Stimulated activated naive CD4-positive, alpha-beta T cell treated with Interleukin-2 at 50 U/mL for 16 hours (primary cell): Measurements from ENCODE around the gene HK3.

Source experiments
- DNase-seq: peaks from one replicate; lab custom pipeline; 2025; lab: John Stamatoyannopoulos, UW

Gene HK3

DNA sequence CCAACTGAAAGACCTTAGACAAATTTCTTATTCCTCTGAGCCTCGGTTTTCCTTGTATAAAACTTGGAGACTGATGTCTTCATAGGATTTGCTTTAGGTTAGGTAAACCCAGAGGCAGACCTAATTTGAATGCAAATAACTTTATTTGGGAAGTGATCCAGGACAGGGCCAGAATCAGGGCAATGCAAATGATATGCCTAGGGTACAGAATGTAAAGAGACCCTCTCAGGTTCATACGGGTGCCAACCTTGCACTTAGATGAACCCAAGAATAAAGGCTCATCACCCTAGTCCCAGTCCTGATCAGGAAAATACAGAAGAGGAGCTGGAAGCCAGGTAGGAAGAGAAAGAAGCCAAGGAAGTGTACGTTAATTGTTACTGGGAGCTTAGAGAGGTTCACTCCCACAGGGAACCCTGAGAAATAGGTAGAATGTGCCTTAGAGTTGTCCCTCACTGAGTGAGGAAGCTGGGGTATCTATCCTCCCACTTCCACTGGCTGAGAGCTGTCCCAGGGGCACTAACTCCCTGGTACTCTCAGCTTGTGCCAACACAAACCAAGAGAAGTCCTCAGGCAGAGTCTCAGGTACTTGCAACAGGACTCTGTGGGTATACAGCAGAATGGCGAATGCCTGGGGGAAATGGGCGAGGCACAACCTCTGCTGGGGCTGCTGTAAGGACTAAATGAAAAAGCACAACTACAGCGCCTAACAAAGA lies 3.1 kb upstream of the HK3 start:
- DNase-seq, result no peak

DNA sequence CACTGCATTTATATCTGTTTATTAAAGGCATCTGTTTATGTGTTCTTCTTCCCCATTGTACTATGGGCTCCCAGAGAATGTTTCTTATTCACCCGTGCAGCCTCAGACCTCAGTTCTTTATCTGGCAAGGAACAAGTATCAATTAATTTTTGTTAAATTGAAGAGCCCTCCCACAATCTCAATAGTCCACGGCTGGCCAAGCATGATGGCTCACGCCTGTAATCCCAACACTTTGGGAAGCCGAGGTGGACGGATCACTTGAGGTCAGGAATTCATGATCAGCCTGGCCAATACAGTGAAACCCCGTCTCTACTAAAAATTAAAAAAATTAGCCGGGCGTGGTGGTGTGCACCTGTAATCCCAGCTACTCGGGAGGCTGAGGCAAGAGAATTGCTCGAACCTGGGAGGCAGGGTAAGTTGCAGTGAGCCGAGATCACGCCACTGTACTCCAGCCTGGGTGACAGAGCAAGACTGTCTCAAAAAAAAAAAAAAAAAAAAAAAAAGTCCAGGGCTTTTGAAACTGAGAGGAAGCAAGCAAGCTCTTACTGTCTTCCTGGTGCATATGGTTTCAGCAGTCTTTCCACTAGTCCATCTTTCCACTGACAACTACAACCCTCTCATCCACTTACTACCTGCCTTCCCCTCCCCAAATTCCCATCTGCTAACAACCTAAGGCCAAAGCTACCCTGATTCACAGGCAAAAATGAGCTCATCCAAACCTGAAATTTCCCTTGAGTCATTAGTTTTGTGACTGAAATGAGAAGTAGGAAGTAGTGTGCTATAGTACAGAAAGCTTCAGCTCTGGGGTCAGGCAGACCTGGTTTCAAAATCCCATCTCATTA lies 2.3 kb upstream of the HK3 start:
- DNase-seq, result no peak

DNA sequence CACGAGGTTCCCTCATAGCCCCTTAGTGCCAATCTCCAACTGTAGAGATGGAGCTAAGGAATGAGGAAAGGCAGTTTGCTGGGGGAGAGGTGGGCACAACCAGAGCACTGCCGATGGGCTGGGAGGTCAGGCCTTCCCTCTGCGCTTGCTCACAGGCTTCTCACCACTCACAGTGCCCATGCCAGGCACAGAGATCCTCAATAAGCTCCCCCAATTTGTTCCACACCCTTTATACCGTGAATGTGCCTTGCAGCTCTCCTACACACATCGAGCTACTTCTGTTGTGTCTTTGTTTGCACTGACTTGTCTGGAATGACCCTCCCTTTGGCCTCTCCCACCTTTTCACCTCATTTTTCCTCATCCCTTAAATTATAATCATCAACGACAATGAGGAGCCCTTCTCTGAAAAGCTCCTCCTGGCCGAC lies 1.6 kb upstream of the HK3 start:
- no peak for DNase-seq

DNA sequence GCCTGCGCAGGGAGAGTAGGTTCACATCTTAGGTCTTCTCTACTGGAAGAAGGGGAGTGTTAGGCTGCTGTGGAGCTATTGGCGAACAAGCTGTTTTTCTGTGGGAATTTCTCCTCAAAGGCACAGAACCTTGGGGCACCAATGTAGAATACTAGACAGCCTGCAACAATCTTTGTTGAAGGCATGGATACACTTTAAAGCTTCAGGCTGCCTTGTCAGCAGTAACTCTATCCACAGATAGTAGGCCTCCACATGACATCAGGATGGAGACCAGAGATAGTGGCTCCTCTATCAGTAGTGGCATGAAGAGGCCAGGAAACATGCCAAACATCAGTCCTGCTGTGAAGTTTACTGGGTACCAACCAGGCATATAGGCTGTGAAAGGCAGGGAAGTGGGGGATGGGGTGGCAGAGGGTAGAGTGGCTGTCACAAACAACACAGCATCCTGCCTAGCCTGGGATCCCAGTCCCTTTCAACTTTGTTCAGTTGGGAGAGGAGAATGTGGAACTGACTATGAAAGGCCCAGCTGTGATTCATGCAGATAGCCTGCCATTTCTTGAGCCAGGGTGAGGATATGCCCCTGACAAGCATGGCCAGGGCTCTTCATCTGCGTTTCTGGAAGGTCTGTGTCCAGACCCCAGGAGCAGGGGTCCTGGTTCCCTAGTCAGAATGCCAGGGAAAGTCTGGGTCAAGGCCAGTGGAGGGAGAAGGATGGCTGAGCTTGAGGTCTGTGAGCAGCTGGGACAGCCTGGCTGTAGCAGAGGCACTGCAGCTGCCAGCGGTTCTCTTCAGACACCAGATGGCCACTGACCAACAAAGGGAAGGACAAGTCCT lies 1.0 kb upstream of the HK3 start:
- DNase-seq, result no peak

DNA sequence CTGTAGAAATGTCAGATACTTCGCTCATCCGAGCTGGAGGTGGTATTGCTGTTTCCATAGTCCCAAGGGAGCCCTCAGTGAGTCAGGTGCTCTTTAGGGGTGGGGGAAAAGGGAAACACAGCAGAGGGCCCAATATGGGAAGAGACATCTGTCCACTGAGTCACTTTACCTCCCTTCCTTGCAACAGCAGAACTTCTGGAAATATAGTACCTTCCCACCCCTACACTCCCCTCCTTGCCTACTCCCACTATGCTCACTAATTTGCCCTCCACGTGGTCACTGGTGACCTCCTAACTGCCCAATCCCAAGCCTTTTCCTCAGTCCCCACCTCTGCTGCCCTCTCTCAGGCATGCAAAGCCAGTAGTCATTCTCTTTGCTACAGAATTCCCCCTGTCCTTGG lies 1.9 kb downstream of the HK3 start:
- DNase-seq, result no peak

DNA sequence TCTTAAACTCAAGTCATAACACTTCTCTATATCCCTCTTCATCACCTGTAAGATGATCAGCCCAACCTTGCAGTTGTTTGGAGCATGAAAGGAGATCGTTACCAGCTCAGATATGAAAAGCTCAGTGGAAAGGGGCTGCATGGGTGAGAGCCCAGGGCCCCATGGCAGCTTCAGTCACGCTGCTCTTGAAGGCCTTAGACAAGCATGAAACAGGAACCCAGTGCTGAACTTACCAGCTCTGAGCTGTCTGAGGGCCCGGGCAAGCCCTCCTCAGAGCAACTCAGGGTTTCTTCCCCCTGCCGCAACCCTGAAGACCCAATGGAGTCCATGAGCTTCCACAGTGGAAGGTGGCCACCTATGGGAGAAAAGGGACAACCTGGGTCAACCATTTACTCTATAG lies 3.3 kb downstream of the HK3 start:
- no peak for DNase-seq

DNA sequence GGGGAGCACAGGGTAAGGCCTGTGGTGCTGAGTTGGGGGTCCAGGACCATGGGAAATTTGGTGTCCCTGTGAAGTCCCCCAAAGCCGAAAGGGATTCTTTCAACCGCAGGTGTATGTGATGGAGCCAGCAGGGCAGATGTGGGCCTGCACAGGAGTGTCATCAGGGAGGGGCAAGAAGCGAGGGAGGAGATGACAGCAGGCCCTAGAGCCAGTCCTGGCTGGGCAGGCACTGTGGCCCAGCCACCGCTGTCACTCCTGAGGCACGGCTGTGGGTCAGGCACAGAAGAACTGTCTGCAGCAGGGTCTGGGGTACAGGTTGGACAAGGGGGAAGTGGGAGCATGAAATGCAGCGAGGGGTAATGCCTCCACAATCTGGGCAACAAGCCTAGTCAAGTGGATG lies 4.8 kb downstream of the HK3 start:
- DNase-seq, result no peak

DNA sequence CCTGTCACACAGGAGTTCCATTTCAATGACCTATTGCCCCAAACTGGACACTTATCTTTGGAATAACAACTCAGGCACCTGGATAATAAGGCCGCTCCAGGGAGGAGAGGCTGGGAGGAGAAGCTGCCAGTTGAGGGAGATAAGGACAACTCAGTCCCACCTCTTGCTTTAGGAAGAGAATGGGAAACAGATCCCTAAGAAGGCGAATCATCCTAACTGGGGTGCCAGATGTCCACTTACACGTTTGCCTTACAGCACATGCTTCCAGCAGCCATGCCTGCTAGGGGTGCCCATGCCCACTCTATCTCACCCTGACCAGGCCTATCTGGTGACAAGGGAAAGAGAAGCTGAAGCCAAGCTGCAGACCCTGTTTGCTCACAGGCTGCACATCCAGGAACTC lies 6.5 kb downstream of the HK3 start:
- no peak for DNase-seq

DNA sequence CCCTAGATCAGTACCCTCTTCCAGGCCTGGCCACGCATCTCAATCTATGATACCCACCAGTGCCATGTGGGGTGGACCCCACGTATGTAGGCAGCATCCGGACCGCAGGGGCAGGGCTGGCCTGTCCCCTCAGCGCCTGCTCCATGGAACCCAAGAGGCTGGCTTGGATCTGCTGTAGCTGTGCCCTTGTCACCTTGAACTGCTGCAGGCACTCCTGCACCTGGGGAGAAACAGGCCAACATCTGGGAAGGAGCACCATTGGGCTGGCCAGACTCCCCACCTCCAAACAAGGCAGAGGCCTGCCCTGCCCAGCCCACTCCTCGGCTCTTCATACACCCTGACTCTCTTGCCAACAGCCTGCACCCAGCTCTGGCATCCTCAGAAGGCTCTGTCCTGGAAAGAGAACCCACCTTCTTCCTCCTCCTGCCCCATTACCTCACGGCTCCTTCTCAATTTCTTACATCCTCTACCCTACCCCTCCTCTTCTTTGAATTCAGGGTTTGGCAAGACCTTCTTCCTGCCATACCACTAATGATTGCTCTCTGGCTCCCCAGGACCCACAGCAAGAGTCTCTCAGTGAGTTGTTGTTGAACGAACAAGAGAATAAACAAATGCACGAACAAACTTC lies 7.7 kb downstream of the HK3 start:
- DNase-seq, result no peak

DNA sequence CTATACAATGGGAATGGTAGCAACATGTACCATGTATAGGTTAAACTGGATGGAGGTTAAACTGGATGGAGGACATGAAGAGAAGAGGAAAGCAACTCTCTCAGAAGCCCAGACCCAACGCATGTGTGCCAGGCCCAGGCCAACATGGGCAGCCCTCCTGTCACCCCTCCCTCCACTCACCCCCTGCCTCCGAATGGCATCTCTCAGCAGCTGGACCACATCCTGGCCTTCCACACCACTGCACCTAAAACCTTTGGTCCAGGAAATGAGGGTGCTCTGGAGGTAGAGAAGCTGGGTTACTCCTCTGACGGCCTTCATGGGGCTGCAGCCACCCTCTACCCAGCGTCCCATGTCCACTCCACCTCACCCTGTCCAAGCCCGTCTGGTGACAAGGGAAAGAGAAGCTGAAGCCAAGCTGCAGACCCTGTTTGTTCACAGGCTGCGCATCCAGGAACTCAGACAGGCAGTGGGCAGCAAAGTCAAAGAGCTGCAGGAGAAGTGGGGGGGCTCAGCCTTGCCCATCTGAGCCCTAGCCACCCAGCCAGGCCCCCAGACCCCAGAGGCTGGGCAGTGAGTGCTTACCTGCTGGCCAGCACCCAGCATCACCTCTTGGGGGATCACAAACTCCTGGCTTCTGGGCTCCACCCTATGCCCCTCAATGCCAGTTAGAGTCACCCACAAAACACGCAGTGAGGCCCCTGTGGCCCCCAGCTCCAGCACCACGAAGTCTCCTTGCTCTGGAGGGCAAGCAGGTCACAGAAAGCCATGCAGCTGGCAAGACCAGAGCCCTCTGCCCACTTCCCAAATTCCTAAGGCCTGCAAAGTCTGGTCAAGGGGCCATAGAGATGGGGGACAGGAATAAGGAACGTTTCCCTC lies 8.5 kb downstream of the HK3 start:
- no peak for DNase-seq

DNA sequence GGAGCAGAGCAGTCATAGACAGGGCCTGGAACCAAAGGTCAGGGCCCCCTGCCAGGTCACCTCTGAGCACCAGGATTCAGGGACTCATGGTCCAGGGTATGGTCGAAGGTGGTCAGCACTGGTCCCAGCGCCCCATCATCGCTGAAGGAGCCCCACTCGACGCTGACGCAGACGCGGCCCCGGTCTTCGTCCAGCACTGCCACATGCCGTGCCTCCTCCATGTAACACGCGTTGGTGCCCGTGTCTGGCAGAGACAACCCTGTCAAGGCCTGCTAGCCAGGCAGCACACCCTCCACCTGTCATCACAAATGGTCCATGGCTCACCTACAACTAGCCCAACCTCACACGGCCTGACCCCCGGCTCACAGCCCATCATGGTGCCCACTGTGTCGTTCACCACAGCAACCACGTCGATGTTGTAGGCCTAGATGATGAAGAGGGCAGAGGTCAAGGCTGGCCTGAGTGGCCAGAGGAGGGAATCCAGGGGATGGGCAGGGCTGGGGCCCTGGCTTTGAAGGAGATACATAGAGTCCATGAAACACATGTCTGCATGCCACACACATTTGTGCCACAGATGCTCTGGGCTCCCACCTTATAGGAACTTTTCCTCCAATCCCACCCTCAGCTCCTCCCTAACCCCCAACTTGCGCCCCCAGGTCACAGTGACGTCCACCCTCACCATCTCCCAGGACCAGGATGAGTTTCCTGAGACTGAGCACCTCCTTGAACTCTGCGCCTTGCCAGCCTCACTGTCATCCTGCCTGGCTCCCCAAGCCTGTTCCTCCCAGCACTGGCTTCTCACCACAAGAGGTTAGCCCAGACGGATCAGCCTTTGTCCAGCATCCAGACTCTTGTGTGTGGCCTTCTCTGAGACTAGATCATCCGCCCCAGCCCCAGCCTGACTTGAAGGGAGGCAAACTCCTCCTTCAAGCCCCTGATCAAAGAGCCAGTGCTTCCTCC lies 9.5 kb downstream of the HK3 start:
- no peak for DNase-seq

DNA sequence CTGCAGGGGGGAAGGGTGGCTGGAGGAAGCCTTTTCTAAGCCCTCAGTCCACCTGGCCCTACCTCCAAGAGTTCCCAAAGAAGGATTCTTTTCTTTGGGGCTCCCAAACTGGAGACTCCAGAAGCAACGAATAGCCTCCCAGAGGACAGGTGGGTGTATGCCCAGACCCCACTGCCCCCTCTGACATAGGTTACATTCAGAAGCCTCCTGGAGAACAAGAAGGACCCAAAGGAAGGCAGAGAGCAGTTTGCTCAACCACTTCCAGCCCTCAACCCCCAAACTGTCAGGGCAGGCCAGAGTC lies 10.3 kb downstream of the HK3 start:
- no peak for DNase-seq

DNA sequence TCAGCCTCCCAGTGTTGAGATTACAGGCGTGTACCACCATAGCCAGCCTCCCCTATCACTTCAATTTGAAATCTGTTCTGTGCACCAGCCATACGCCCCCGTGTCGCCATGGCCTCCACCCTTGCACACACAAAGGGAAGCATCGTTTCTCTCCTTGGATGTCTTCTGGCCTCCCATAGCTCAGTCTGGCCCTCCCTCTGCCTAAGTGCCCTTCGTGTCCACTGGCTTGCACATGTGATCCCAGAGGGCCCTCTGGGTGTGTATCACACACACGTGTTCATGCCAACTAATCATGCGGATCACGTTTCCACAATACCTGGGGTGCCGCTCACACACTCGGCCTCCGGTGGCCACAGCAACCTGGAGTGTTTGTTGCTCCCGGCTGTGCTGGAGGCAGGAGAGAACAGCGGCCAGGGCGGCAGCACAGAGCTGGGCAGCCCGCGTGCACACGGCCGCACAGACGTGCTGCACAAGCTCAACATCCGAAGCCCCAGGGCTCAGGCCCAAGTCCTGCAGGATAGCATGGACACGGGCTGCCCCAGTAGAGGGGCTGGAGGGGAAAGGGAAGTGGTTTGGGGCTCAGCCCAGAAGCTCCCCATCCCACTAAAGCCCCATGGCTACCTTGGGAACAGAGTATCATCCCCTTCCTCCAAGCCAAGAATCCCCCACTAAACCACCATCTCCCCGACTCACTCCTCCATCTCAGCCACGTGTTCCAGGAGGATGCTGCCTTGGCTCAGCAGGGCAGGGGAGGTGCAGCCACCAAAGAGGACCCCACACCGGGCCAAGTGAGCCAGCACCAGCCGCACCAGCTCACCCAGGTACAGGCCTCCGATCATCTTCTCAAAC lies 10.9 kb downstream of the HK3 start:
- DNase-seq, result no peak

DNA sequence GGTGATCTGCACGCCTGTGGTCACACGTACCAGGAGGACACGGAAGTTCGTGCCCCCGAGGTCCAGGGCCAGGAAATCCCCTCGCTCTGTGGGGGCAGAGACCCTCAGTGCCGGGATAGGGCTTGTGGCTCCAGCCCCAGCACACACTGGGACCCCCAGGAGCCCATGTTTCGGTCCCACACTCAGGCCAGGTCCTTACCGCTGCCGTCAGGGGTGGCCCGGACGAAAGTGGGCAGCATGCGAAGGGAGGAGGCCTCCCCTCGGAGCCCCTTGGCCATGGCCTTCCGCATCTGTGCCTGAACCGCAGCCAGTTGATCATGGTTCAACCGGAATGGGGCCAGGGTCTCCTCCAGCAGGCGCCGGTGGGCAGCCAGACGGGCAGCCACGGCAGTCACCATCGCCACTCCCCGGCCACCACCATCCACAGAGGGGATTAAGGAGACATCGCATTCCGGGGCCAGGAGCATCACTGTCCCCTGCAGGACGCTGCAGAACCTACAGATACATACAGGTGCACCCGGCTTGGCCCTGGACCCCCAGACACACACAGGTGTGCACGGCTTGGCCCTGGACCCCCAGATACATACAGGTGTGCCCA lies 11.8 kb downstream of the HK3 start:
- no peak for DNase-seq

DNA sequence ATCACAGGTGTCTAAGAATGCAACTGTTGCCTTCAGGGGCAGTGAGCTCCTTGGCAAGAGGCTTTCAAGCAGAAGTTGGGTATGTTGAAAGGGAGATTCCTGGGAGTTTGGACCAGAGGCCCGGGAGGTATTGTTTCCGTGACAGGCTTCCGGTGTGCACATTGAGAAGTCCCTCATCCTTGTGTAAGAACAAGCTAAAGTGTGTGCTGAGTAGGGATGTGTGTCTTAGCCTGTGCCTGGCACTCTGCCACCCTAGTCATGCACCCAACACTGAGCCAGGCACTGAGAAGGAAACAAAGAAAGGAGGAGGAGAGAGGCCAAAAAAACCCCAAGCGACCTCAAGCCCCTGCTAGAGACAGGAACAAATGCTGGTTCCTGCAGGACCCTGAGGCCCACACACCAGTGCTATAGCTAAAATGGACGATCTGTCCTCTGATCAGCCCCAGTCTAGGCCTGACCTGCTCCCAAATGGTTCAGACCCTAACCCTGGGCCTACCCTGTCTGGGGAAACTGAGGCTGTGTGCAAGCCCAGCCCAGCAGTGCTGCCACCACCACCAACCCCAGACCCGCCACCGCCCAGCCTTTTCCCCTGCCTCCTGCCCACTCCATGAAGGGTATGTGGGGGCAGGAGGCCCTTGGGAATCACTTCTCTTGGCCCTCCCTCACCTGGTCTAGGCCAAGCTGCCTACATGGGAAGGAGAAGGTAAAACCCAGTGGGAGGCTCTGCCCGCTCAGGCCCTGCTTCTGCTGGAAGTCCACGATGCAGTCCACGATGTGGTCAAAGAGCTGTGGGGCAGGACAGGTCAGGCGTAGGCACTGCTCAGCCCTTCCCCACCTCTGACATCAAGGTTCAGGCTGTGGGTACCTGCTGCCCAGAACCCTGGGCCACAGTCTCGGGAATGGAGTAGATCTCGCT lies 12.6 kb downstream of the HK3 start:
- DNase-seq, result no peak

DNA sequence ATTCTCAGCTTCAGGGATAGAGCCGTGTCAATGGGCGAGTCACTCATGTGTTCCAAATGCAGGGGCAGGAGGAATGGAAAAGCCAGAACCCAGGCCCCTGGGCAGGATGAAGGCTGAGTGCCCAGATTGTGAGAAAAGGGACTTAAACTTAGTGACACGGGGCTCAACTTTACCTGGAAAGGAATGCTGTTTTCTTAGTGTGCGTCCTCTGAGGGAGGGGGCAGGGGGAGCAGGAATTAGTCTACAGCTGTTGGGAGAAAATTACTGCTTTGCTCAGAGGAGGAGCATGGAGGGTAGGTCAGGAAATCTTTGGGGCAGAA lies 14.6 kb downstream of the HK3 start:
- no peak for DNase-seq

DNA sequence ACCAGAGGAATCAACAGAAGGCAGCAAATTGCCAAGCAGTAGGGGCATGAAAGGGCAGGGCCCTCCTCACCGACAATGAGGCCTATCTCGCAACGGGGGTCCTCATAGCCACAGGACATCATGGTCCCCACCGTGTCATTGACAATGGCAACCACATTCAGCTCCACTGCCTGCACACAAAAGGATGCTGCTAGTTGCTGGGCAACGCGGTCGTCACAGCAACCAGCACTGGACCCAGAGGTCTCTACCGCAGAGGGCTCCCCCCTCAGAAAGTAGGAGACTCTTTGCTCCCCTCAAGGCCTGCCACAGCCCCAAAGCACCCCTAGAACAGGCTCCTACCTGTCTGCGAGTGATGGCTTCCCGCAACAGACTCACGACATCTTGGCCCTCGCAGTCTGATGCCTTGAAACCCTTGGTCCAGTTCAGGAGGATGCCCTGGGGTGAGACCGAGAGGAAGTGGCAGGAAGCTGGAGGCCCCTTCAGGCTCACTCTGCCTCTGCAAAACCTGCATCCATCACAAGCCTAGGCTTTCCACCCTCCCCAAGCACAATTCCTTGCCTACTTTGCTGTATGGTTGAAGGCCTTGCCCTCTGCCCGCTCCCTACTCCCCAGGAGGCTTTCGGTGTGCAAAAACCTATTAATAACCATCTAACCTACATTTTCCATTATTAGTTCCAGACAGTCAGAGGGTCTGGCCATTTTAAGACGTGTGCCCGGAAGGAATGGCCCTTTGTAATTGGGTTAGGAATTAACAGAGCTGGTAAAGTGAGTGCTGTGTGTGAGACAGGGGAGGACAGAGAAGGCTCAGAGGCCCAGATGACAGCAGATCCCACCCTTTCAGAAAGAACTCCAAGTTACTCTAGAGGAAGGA lies 15.2 kb downstream of the HK3 start:
- no peak for DNase-seq
